ENCODE data around the gene MTX3. TPM values are rescaled to one million over a fixed set of nuclear protein-coding genes. Genes with fewer than 3 reads are reported as not detected.

Gene MTX3
- total RNA-seq, 4 donors from 2014 or later: 19.6 to 34.0 (median 22.9) TPM

- Histone ChIP-seq H3K27me3 (no peaks in the 10 kb centered on the region), H3K4me1 (no peaks in the 10 kb centered on the region), H3K9me3 (no peaks in the 10 kb centered on the region), H3K27ac (no peak overlapping the region), H3K36me3 (peaks cover 26 to 50% of the 10 kb centered on the region in 2 donors), H3K4me3 (replicated peaks in 1 of 3) (no peak overlapping the region)
- TF ChIP-seq POLR2A (IDR thresholded peaks at IDR 0.05) (no peak), CTCF (IDR thresholded peaks at IDR 0.05) (no peak)
- DNase-seq: no peak
- intact Hi-C loops (cut with DNase I): no loop called here
Measured at GRCh38 chr5:79984363-79984762, 6.7 kb downstream of the MTX3 start.

GRCh38 chr5:79983618-79984017, 7.4 kb downstream of the MTX3 start:
- TF ChIP-seq POLR2A (IDR thresholded peaks at IDR 0.05): no peak
- no peak for TF ChIP-seq CTCF (IDR thresholded peaks at IDR 0.05)
- Histone ChIP-seq H3K4me1 (no peaks in the 10 kb centered on the region), H3K27ac (no peak overlapping the region), H3K36me3 (peaks cover 26 to 54% of the 10 kb centered on the region in 2 donors), H3K9me3 (no peaks in the 10 kb centered on the region), H3K27me3 (no peaks in the 10 kb centered on the region), H3K4me3 (replicated peaks in 1 of 3) (no peak overlapping the region)
- 89 to 90% methylated on average over 7 of the region's 7 CpGs for WGBS, 2 donors
- intact Hi-C loops (cut with DNase I): no loop called here
- no peak for DNase-seq

GRCh38 chr5:79982136-79982535, 8.9 kb downstream of the MTX3 start:
- no peaks in the 10 kb centered on the region for H3K27me3 ChIP-seq
- no peak for DNase-seq
- intact Hi-C loops (cut with DNase I): no loop called here
- 77 to 83% methylated on average over 1 of the region's 1 CpG for WGBS, 2 donors
- no peak for TF ChIP-seq CTCF (IDR thresholded peaks at IDR 0.05)
- TF ChIP-seq POLR2A (IDR thresholded peaks at IDR 0.05): no peak
- peaks cover 20 to 56% of the 10 kb centered on the region in 2 donors for H3K36me3 ChIP-seq
- no peaks in the 10 kb centered on the region for H3K9me3 ChIP-seq
- H3K27ac ChIP-seq: no peak overlapping the region
- H3K4me3 ChIP-seq (replicated peaks in 1 of 3): no peak overlapping the region
- H3K4me1 ChIP-seq: no peaks in the 10 kb centered on the region

- WGBS, 2 donors: 95% methylated on average over 7 of the region's 7 CpGs
- no peak for DNase-seq
- no peaks in the 10 kb centered on the region for H3K27me3 ChIP-seq
- TF ChIP-seq CTCF (IDR thresholded peaks at IDR 0.05) (no peak), POLR2A (IDR thresholded peaks at IDR 0.05) (no peak)
- H3K36me3 ChIP-seq: peaks cover 0 to 23% of the 10 kb centered on the region in 2 donors
- intact Hi-C loops (cut with DNase I): no loop called here
- H3K9me3 ChIP-seq: no peaks in the 10 kb centered on the region
- H3K4me3 ChIP-seq (replicated peaks in 1 of 3): no peak overlapping the region
- H3K4me1 ChIP-seq: no peaks in the 10 kb centered on the region
- H3K27ac ChIP-seq: no peak overlapping the region
Measured at GRCh38 chr5:79976759-79977515, 14.1 kb downstream of the MTX3 start.

- intact Hi-C loops (cut with DNase I): no loop called here
- Histone ChIP-seq H3K36me3 (peaks cover 0 to 21% of the 10 kb centered on the region in 2 donors), H3K4me1 (no peaks in the 10 kb centered on the region), H3K27me3 (no peaks in the 10 kb centered on the region), H3K4me3 (replicated peaks in 1 of 3) (no peak overlapping the region), H3K27ac (no peak overlapping the region), H3K9me3 (no peaks in the 10 kb centered on the region)
- WGBS, 2 donors: 96 to 99% methylated on average over 5 of the region's 5 CpGs
- DNase-seq: no peak
- TF ChIP-seq POLR2A (IDR thresholded peaks at IDR 0.05) (no peak), CTCF (IDR thresholded peaks at IDR 0.05) (no peak)
Measured at GRCh38 chr5:79975422-79975821, 15.6 kb downstream of the MTX3 start.

All from thyroid gland (tissue), 4 donors.